Neuron (in vitro differentiated cells): ENCODE data around the gene LUC7L2.
"Not testable (repeated sequence)": the region's sequence is repeated elsewhere in the genome, so short reads cannot be mapped to it uniquely, and the experiment has no call there.

Source experiments
- H2AFZ ChIP-seq: one replicate; pipeline ENCODE4 v1.6.1; 2013; ENCODE audit warnings: low read depth, mild to moderate bottlenecking, inconsistent platforms, low read length, moderate library complexity
- H3K27me3 ChIP-seq: one replicate; pipeline ENCODE4 v1.6.1; 2013; ENCODE audit warnings: low read length; ENCODE audit not compliant: insufficient read depth
- H3K36me3 ChIP-seq: one replicate; pipeline ENCODE4 v1.6.1; 2013; ENCODE audit warnings: low read length; ENCODE audit not compliant: insufficient read depth
- H3K4me1 ChIP-seq: one replicate; pipeline ENCODE4 v1.6.1; 2013; ENCODE audit warnings: low read length; ENCODE audit not compliant: insufficient read depth
- H3K4me3 ChIP-seq: 2 replicates; pipeline ENCODE4 v1.5.1; 2013; ENCODE audit warnings: mild to moderate bottlenecking, low read length, moderate library complexity
- H3K9me3 ChIP-seq: one replicate; pipeline ENCODE4 v1.6.1; 2013; ENCODE audit warnings: low read length

The LUC7L2 gene

DNA sequence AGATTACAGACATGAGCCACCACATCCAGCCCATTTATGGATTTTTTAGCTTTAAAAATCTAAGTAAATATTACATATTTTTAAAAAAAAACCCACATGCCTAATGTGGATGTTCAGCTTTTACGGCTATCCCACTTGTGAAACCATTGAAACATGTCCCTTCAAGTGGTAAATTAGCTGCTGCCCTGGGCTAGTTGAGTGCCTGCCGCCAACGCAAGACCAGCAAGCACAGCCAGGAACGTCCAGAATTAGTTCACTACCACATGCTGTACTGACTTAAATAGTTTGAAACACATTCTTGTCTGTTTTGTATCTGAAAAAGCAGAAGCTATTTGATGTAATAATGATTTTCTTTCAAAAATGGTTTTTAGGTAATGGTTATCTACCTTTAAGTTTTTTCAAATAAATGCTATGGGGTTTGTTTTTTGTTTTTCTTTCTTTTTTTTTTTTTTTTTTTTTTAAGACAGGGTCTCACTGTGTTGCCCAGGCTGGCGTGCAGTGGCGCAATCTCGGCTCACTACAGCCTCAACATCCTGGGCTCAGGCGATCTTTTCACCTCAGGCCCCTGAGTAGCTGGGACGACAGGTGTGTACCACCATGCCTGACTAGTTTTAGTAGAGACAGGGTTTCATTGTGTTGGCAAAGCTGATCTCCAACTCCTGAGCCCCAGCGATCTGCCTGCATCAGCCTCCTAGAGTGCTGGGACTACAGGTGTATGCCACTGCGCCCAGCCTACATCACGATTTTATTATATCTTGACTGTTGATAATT lies 66.7 kb downstream of the LUC7L2 start:
- no peaks in the 10 kb centered on the region for H3K4me1 ChIP-seq
- no peak overlapping the region for H2AFZ ChIP-seq
- H3K9me3 ChIP-seq: no peaks in the 10 kb centered on the region
- no peaks in the 10 kb centered on the region for H3K27me3 ChIP-seq
- no peak overlapping the region for H3K4me3 ChIP-seq
- H3K36me3 ChIP-seq: peaks cover 35% of the 10 kb centered on the region

DNA sequence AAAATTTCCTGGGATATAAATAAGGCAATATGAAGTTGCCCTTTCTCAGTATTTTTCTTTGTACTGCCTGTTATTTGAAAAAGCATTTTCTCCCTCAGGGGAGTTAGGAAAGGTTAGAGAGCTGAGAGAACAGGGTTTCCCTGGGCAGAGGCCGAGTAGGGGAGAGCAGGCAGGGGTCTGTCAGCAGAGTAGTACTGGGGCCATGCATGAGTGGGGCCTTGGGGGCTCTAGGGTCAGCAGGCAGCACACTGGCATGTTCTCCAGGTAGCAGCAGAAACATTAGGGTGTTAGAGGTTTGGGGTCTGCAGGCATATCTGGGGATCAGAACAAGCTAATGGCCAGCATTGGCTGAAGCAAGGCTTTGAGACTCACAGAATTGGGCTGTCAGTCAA lies 67.3 kb downstream of the LUC7L2 start:
- no peak overlapping the region for H3K4me3 ChIP-seq
- no peaks in the 10 kb centered on the region for H3K27me3 ChIP-seq
- no peaks in the 10 kb centered on the region for H3K4me1 ChIP-seq
- no peak overlapping the region for H2AFZ ChIP-seq
- no peaks in the 10 kb centered on the region for H3K9me3 ChIP-seq
- H3K36me3 ChIP-seq: peaks cover 30% of the 10 kb centered on the region

DNA sequence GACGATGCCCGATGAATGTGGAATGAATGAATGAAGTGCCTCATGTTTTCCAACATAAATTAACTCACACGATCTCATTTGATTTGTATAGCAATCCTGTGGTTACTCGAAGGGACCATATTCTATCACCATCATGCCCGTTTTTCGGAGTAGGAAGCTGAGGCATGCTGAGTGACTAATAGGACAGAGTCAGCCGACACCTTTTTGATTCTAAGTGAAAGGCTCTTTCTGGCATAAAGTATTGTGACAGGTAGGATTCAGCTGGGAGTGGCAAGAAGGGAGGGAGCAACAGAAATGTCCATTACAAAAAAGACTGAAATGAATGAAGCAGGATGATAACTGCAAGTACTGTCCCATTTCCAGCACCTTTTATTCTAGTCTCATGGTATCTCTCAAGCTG lies 68.1 kb downstream of the LUC7L2 start:
- Histone ChIP-seq H3K4me3 (no peak overlapping the region), H3K27me3 (no peaks in the 10 kb centered on the region), H3K9me3 (no peaks in the 10 kb centered on the region), H2AFZ (no peak overlapping the region), H3K36me3 (peaks cover 22% of the 10 kb centered on the region), H3K4me1 (no peaks in the 10 kb centered on the region)

DNA sequence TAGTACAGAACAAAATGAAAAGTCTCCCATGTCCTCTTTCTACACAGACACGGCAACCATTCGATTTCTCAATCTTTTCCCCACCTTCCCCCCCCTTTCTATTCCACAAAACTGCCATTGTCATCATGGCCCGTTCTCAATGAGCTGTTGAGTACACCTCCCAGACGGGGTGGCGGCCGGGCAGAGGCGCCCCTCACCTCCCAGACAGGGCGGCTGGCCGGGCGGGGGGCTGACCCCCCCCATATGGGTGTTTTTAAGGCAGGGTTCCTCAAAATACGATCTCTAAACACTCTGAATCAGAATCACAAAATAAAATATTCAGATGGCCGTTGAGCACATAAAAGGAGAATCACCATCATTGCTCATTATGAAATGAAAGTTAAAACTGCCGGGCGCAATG lies 70.0 kb downstream of the LUC7L2 start:
- H2AFZ ChIP-seq, H3K4me3 ChIP-seq, H3K4me1 ChIP-seq, H3K36me3 ChIP-seq, H3K9me3 ChIP-seq, H3K27me3 ChIP-seq: not testable (repeated sequence)

DNA sequence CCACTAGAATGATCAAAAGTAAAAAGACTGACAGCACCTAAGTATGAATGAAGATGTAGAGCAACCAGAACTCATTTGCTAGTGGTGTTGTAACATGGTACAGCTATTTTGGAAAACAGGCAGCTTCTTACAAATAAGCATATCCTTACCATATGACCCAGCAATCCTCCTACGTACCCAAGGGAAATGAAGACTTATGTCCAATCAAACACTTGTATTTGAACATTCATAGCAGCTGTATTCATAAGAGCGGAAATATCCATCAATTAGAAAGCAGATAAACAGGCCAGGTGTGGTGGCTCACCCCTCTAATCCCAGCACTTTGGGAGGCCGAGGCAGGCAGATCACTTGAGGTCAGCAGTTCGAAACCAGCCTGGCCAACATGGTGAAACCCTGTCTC lies 70.7 kb downstream of the LUC7L2 start:
- H3K4me3 ChIP-seq: no peak overlapping the region
- no peaks in the 10 kb centered on the region for H3K27me3 ChIP-seq
- H3K9me3 ChIP-seq: no peaks in the 10 kb centered on the region
- H3K36me3 ChIP-seq: peaks cover 7% of the 10 kb centered on the region
- no peaks in the 10 kb centered on the region for H3K4me1 ChIP-seq
- H2AFZ ChIP-seq: no peak overlapping the region

DNA sequence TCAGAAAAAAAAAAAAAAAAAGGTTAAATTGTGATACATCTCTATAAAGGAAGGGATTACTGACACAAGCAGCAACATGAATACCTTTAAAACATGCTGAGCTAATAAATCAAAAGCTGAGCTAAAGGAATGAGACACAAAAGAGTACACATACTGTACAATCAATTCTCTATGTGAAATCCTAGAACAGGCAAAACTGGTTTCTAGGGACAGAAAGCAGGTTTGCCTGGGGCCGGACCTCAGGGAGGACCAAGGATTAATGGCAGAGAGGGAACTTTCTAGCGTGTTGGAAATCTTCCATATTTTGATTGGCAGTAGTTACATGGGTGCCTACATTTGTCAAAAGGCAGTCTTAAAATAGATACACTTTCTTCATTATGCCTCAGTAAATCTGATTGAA lies 71.3 kb downstream of the LUC7L2 start:
- H3K27me3 ChIP-seq: no peaks in the 10 kb centered on the region
- H3K4me3 ChIP-seq: no peak overlapping the region
- no peaks in the 10 kb centered on the region for H3K4me1 ChIP-seq
- H3K36me3 ChIP-seq: peaks cover 4% of the 10 kb centered on the region
- H2AFZ ChIP-seq: no peak overlapping the region
- H3K9me3 ChIP-seq: no peaks in the 10 kb centered on the region

DNA sequence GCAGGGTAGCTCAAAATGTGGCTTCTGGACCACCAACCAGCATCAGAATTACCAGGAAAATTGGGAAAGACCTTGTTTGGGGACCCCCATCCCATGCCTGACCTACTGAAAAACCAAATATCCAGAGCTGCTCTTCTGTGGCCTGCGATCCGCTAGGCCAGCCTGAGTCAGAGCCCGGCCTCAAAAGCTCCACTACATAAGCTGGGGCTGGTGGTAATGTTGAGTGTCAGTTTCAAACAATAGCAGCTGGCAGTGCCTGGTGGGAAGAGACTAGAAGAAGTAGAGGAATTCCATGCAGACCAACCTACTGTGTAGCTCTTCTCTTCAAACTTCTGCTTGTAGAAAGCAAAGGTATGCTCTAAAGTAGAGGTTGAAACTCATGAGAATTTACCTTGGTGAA lies 71.8 kb downstream of the LUC7L2 start:
- Histone ChIP-seq H3K36me3 (peaks cover 1% of the 10 kb centered on the region), H3K4me1 (no peaks in the 10 kb centered on the region), H3K4me3 (no peak overlapping the region), H3K9me3 (no peaks in the 10 kb centered on the region), H2AFZ (no peak overlapping the region), H3K27me3 (no peaks in the 10 kb centered on the region)

DNA sequence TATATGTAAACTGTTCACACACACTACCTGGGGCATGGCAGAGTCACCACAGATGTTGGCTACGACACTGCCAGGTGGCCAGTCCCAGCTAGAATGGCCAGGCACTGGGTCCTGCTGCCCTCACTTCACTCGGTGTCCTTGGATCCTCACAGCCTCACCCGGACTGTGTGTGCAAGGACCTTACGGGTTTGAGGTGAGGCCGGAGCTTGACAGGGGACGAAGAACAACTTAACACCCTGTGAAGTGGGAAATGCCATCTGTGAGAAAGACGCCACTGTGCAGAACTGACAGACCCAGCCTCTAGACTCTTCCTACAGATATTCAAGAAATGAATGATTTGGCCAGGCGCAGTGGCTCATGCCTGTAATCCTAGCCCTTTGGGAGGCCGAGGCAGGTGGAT lies 77.1 kb downstream of the LUC7L2 start:
- no peaks in the 10 kb centered on the region for H3K4me1 ChIP-seq
- H3K27me3 ChIP-seq: no peaks in the 10 kb centered on the region
- no peak overlapping the region for H2AFZ ChIP-seq
- H3K36me3 ChIP-seq: no peaks in the 10 kb centered on the region
- no peak overlapping the region for H3K4me3 ChIP-seq
- no peaks in the 10 kb centered on the region for H3K9me3 ChIP-seq

DNA sequence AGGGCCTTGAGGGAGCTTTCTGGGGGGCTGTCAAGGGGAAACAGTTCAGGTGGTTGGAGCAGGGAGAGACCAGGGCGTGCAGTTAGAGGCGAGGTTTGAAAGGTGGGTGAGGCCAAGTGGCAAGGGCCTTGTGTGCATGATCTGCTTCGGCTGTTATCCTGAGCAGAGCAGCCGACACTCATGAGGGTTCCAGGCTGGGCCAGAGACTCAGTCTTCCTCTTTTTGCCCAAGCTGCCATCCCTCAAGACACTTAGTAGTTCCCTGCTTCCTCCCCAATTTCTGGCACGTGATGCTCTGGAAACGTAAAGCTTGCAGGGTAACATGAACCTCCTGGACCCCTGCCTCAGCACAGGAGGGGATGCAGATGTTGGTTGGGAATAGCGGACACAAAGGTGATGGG lies 79.7 kb downstream of the LUC7L2 start:
- no peaks in the 10 kb centered on the region for H3K9me3 ChIP-seq
- H3K36me3 ChIP-seq: no peaks in the 10 kb centered on the region
- no peaks in the 10 kb centered on the region for H3K27me3 ChIP-seq
- no peak overlapping the region for H3K4me3 ChIP-seq
- H2AFZ ChIP-seq: no peak overlapping the region
- H3K4me1 ChIP-seq: no peaks in the 10 kb centered on the region

DNA sequence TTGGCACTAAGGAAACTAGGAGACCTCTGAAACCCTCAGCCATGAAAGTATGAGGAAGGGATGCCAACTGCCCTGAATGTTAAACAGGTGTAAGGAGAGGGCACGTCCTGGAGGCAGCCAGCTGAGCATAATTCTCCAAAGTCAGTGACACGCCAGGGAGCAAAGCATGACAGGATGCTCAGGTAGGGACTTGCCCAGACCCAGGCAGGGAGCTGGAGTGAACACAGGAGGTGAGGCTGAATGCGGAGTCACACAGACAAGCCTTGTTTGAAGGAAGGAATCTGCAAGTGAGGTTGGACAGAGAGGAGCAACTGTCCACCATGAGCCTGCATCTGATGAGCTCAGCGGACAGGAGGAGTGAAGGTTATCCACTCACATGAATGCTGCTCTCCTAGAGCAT lies 82.3 kb downstream of the LUC7L2 start:
- H3K36me3 ChIP-seq: no peaks in the 10 kb centered on the region
- H3K27me3 ChIP-seq: no peaks in the 10 kb centered on the region
- no peak overlapping the region for H2AFZ ChIP-seq
- no peaks in the 10 kb centered on the region for H3K4me1 ChIP-seq
- H3K9me3 ChIP-seq: no peaks in the 10 kb centered on the region
- no peak overlapping the region for H3K4me3 ChIP-seq

DNA sequence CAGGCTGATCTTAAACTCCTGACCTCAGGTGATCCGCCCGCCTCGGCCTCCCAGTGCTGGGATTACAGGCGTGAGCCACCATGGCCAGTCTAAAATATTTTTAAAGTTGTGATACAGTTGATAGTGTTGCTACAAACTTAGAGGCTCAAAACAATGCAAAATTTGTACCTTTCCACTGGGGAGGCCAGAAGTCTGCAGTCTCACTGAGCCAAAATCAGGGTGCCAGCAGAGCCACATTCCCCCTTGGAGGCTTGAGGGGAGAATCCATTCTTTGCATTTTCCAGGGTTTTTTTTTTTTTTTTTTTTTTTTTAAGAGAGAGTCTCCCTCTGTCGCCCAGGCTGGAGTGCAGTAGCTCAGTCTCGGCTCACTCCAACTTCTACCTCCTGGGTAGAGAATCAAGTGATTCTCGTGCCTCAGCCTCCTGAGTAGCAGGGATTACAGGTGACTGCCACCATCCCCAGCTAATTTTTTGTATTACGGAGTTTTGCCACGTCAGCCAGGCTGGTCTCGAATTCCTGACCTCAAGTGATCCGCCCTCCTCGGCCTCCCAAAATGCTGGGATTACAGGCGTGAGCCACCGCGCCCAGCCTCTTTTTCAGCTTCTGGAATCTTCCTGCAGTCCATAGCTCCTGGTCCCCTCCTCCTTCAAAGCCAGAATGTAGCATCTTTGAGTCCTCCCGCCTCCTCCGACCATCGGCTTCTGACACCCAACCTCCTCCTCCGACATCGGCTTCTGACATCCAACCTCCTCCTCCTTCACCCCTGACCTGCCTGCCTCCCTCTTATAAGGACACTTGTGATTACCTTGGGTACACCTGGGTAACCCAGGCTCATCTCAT lies 86.6 kb downstream of the LUC7L2 start:
- Histone ChIP-seq H3K27me3 (no peaks in the 10 kb centered on the region), H3K4me3 (no peak overlapping the region), H3K36me3 (no peaks in the 10 kb centered on the region), H3K9me3 (peaks cover 4% of the 10 kb centered on the region), H3K4me1 (no peaks in the 10 kb centered on the region), H2AFZ (no peak overlapping the region)

DNA sequence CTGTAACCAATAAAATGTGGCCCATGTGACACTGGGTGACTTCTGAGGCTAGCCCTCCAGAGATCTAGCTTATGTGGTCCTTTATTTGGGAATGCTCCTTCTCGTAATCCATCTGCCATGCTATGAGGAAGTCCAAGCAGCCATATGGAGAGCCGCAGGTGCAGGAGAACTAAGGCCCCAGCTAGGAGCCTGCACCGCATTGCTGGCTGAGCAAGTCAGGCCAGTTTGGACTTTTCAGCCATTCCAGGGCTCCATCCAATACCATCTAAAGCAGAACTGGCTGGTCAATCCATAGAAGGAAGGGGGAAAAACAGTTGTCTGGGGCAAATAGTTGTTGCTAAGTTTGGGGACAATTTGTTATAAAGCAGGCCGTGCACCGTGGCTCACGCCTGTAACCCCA lies 91.2 kb downstream of the LUC7L2 start:
- no peak overlapping the region for H2AFZ ChIP-seq

DNA sequence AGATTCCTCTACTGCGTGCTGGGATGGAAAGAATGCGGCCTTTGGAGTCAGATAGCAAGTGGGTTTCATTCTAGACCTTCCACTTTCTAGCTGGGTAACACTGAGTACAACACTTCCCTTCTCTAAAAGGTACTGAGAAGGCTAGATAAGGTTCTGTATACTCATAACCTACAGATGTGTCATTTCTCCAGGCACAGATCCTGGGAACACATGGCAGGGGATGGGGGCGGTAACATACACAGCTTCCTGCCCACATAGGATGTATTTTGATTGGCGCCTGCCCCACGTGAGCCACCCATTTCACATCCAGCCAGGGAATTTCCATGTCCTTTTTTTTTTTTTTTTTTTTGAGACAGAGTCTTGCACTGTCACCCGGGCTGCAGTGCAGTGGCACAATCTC lies 91.9 kb downstream of the LUC7L2 start:
- H3K36me3 ChIP-seq: no peaks in the 10 kb centered on the region
- H2AFZ ChIP-seq: no peak overlapping the region

More for the DNA sequence above, 91.2 kb downstream of the LUC7L2 start:
- H3K4me3 ChIP-seq: no peak overlapping the region
- no peaks in the 10 kb centered on the region for H3K4me1 ChIP-seq
- peaks cover 4% of the 10 kb centered on the region for H3K9me3 ChIP-seq
- H3K27me3 ChIP-seq: no peaks in the 10 kb centered on the region
- H3K36me3 ChIP-seq: no peaks in the 10 kb centered on the region

More for the DNA sequence above, 91.9 kb downstream of the LUC7L2 start:
- Histone ChIP-seq H3K9me3 (peaks cover 4% of the 10 kb centered on the region), H3K4me1 (no peaks in the 10 kb centered on the region), H3K4me3 (no peak overlapping the region), H3K27me3 (no peaks in the 10 kb centered on the region)
